Liver (tissue), 9 donors: Measurements from ENCODE around the gene HNRNPA1L2. TPM values are rescaled to one million over a fixed set of nuclear protein-coding genes. Genes with fewer than 3 reads are reported as not detected.

Experiments
- DNase-seq: peaks from one replicate; pipeline ENCODE4 v3.0.0-alpha.2; 2017; ENCODE audit warnings: low spot score
- H3K27ac ChIP-seq, 2 donors: one replicate each; pipeline ENCODE4 v1.7.0; 2013; ENCODE audit warnings: inconsistent platforms in 2 of 2, low read length in 2 of 2, control low read depth in 1 of 2, low read depth in 1 of 2, mild to moderate bottlenecking in 1 of 2
- H3K27me3 ChIP-seq, 4 donors: one replicate each; pipeline versions ENCODE4 v1.6.1 to v1.7.0; 2013; ENCODE audit warnings: low read length in 3 of 4, inconsistent platforms in 1 of 4, mild to moderate bottlenecking in 1 of 4, moderate library complexity in 1 of 4; ENCODE audit not compliant: control insufficient read depth in 4 of 4, insufficient read depth in 4 of 4
- H3K36me3 ChIP-seq, 4 donors: one replicate each; pipeline versions ENCODE4 v1.6.1 to v1.7.0; 2013; ENCODE audit warnings: low read length in 3 of 4, mild to moderate bottlenecking in 3 of 4, low read depth in 1 of 4, moderate library complexity in 1 of 4; ENCODE audit not compliant: control insufficient read depth in 4 of 4, insufficient read depth in 3 of 4
- H3K4me1 ChIP-seq, 4 donors: one replicate each; pipeline versions ENCODE4 v1.6.1 to v1.7.0; 2013; ENCODE audit warnings: low read length in 3 of 4, mild to moderate bottlenecking in 3 of 4, moderate library complexity in 1 of 4; ENCODE audit not compliant: control insufficient read depth in 4 of 4, insufficient read depth in 4 of 4
- H3K4me3 ChIP-seq, 3 donors: one replicate each; pipeline versions ENCODE4 v1.6.1 to v1.7.0; 2013; ENCODE audit warnings: low read length in 3 of 3, control low read depth in 1 of 3, low read depth in 1 of 3, mild to moderate bottlenecking in 1 of 3
- H3K9ac ChIP-seq, 2 donors: one replicate each; pipeline ENCODE4 v1.7.0; 2013; ENCODE audit warnings: low read length in 2 of 2, mild to moderate bottlenecking in 2 of 2, moderate library complexity in 2 of 2, control low read depth in 1 of 2, low read depth in 1 of 2
- H3K9me3 ChIP-seq, 4 donors: one replicate each; pipeline versions ENCODE4 v1.6.1 to v1.7.0; 2013; ENCODE audit warnings: low read length in 3 of 4; ENCODE audit not compliant: control insufficient read depth in 4 of 4
- ATF3 ChIP-seq: IDR thresholded peaks from 2 replicates; pipeline ENCODE4 v1.6.1; 2016; ENCODE audit warnings: antibody characterized with exemption
- CTCF ChIP-seq: fragments of 150-350 bp; IDR thresholded peaks from 2 replicates; pipeline ENCODE4 v1.5.1; 2017; ENCODE audit warnings: improper control_type of control experiment, low read depth, low read length; ENCODE audit not compliant: missing input control
- EGR1 ChIP-seq, 2 donors: IDR thresholded peaks; 2 replicates each; pipeline ENCODE4 v1.6.1; 2016 to 2018; ENCODE audit warnings: antibody characterized with exemption in 2 of 2, low read depth in 2 of 2
- FOXA1 ChIP-seq: IDR thresholded peaks from 2 replicates; pipeline ENCODE4 v1.6.1; 2016; ENCODE audit warnings: antibody characterized with exemption
- FOXA2 ChIP-seq: IDR thresholded peaks from 2 replicates; pipeline ENCODE4 v1.6.1; 2016; ENCODE audit warnings: antibody characterized with exemption
- GABPA ChIP-seq, 2 donors: IDR thresholded peaks in 1 of 2; conservative IDR thresholded peaks in 1 of 2; 2 replicates each; pipeline ENCODE4 v1.6.1; 2016; ENCODE audit warnings: antibody characterized with exemption in 2 of 2, mild to moderate bottlenecking in 1 of 2, moderate library complexity in 1 of 2
- HNF4A ChIP-seq, 2 donors: conservative IDR thresholded peaks; 2 replicates each; pipeline ENCODE4 v1.6.1; 2016; ENCODE audit warnings: antibody characterized with exemption in 2 of 2, mild to moderate bottlenecking in 2 of 2
- HNF4G ChIP-seq: IDR thresholded peaks from 2 replicates; pipeline ENCODE4 v1.6.1; 2016; ENCODE audit warnings: antibody characterized with exemption
- JUND ChIP-seq, 2 donors: IDR thresholded peaks; 2 replicates each; pipeline ENCODE4 v1.6.1; 2016; ENCODE audit warnings: antibody characterized with exemption in 2 of 2
- MAX ChIP-seq: IDR thresholded peaks from 2 replicates; pipeline ENCODE4 v1.6.1; 2016; ENCODE audit warnings: antibody characterized with exemption
- NR2F2 ChIP-seq: IDR thresholded peaks from 2 replicates; pipeline ENCODE4 v1.6.1; 2016; ENCODE audit warnings: antibody characterized with exemption
- RAD21 ChIP-seq, 2 donors: IDR thresholded peaks; 2 replicates each; pipeline ENCODE4 v1.6.1; 2016; ENCODE audit warnings: antibody characterized with exemption in 2 of 2, mild to moderate bottlenecking in 2 of 2
- REST ChIP-seq: IDR thresholded peaks from 2 replicates; pipeline ENCODE4 v1.6.1; 2016; ENCODE audit warnings: antibody characterized with exemption, mild to moderate bottlenecking
- RXRA ChIP-seq, 2 donors: IDR thresholded peaks; 2 replicates each; pipeline ENCODE4 v1.6.1; 2017 to 2018; ENCODE audit warnings: antibody characterized with exemption in 2 of 2, mild to moderate bottlenecking in 1 of 2
- SP1 ChIP-seq: IDR thresholded peaks from 2 replicates; pipeline ENCODE4 v1.6.1; 2018; ENCODE audit warnings: antibody characterized with exemption, mild to moderate bottlenecking
- TAF1 ChIP-seq: conservative IDR thresholded peaks from 2 replicates; pipeline ENCODE4 v1.6.1; 2016; ENCODE audit warnings: antibody characterized with exemption, mild to moderate bottlenecking
- YY1 ChIP-seq: IDR thresholded peaks from 2 replicates; pipeline ENCODE4 v1.6.1; 2016; ENCODE audit warnings: antibody characterized with exemption, mild to moderate bottlenecking
- ZBTB33 ChIP-seq: IDR thresholded peaks from 2 replicates; pipeline ENCODE4 v1.6.1; 2016; ENCODE audit warnings: antibody characterized with exemption
- WGBS: extraction: QIAGEN DNeasy Blood & Tissue Kit; methylation state at CpG from one replicate; pipeline ENCODE4 v1.1.7; 2013; 5-methylcytosine and 5-hydroxymethylcytosine counted together
- polyA plus RNA-seq, 2 donors: library from polyadenylated mRNA; stranded (reverse) in 1 of 2; unstranded in 1 of 2; fragments of 200-250 nt in 1 of 2; fragments of >200 nt in 1 of 2; fragmentation: Nextera tagmentation in 1 of 2; extraction: Ambion mirVana in 1 of 2; gene quantifications; one replicate each; pipeline versions ENCODE4 v1.2.1 to v1.2.3, GENCODE V29; 2013 to 2015
- total RNA-seq, 2 donors: library from RNA; depleted of rRNA; stranded (reverse); fragments of >200 nt; gene quantifications; one replicate each; pipeline ENCODE4 v1.2.3, GENCODE V29; 2014
- donor health status: healthy.
- donor health status: healthy.
- donor health status: healthy.
- donor health status: healthy.
- donor health status: healthy.

The HNRNPA1L2 gene
- total and polyA plus RNA-seq, 4 donors, result 0.81 to 2.4 (median 1.2) TPM

- no peaks in the 10 kb centered on the region for H3K9me3 ChIP-seq
- 88% methylated on average over 5 of the region's 5 CpGs for WGBS
- H3K4me1 ChIP-seq, result peaks cover 1 to 17% (median 5%) of the 10 kb centered on the region in 4 donors
- no peak for TF ChIP-seq SP1
- no peak for TF ChIP-seq FOXA2
- no peak for TF ChIP-seq RXRA (IDR thresholded peaks at IDR 0.05)
- TF ChIP-seq HNF4A (conservative IDR thresholded peaks at IDR 0.05), result no peak
- TF ChIP-seq REST, result no peak
- TF ChIP-seq HNF4G, result no peak
- TF ChIP-seq YY1, result no peak
- no peak for TF ChIP-seq FOXA1
- no peak for TF ChIP-seq ATF3
- no peak for TF ChIP-seq NR2F2
- TF ChIP-seq RAD21 (IDR thresholded peaks at IDR 0.05), result no peak
- no peak for TF ChIP-seq MAX
- no peak for TF ChIP-seq ZBTB33
- no peak for TF ChIP-seq EGR1 (IDR thresholded peaks at IDR 0.05; ENCODE audit: low read depth in 2 of 2)
- TF ChIP-seq JUND (IDR thresholded peaks at IDR 0.05), result no peak
- no peak for TF ChIP-seq TAF1
- TF ChIP-seq CTCF, result no peak
- TF ChIP-seq GABPA (IDR thresholded peaks at IDR 0.05 in 1 of 2, conservative IDR thresholded peaks at IDR 0.05 in 1 of 2), result no peak
- no peak overlapping the region for H3K4me3 ChIP-seq
- H3K27me3 ChIP-seq, result no peaks in the 10 kb centered on the region
- no peak overlapping the region for H3K27ac ChIP-seq
- no peak overlapping the region for H3K9ac ChIP-seq
- peaks cover 0 to 1% (median 0%) of the 10 kb centered on the region in 4 donors for H3K36me3 ChIP-seq
- DNase-seq, result no peak
Measured at GRCh38 chr13:52615812-52616211, 26.4 kb upstream of the HNRNPA1L2 start.
